Gastroesophageal sphincter (tissue), 4 donors: ENCODE results near the gene TEX22. TPM values are rescaled to one million over a fixed set of nuclear protein-coding genes. Genes with fewer than 3 reads are reported as not detected.

Experiments used
- ATAC-seq: fragments of 150-250 bp; one replicate; pipeline ENCODE4 v1.9.1; 2016; ENCODE audit warnings: mild to moderate bottlenecking, moderate library complexity
- H3K27ac ChIP-seq, 4 donors: fragments of 200-600 bp; sonication (generic) in 3 of 4; 1 replicate in 3 of 4; 2 replicates in 1 of 4; pipeline ENCODE4 v1.5.1; 2016 to 2019
- H3K27me3 ChIP-seq: fragments of 200-600 bp; sonication (generic); one replicate; pipeline ENCODE4 v1.5.1; 2019
- H3K36me3 ChIP-seq, 2 donors: fragments of 200-600 bp; sonication (generic); one replicate each; pipeline ENCODE4 v1.5.1; 2019; ENCODE audit warnings: control low read depth in 1 of 2
- H3K4me1 ChIP-seq, 3 donors: fragments of 200-600 bp; sonication (generic); 1 replicate in 2 of 3; 2 replicates in 1 of 3; pipeline ENCODE4 v1.5.1; 2016 to 2019; ENCODE audit warnings: control low read depth in 2 of 3
- H3K4me3 ChIP-seq, 2 donors: fragments of 200-600 bp; sonication (generic); one replicate each; pipeline ENCODE4 v1.5.1; 2019; ENCODE audit warnings: mild to moderate bottlenecking in 1 of 2, moderate library complexity in 1 of 2
- H3K9me3 ChIP-seq, 3 donors: fragments of 200-600 bp; sonication (generic); one replicate each; pipeline ENCODE4 v1.5.1; 2017 to 2019; ENCODE audit warnings: control low read depth in 2 of 3
- CTCF ChIP-seq, 4 experiments: fragments of 200-600 bp in 2 of 4; fragments of 450-650 bp in 2 of 4; sonication (generic) in 1 of 4; IDR thresholded peaks; one replicate each; pipeline ENCODE4 v1.5.1; 2017 to 2019; ENCODE audit warnings: antibody characterized with exemption in 4 of 4, mild to moderate bottlenecking in 2 of 4, moderate library complexity in 2 of 4
- EP300 ChIP-seq: sonication (generic); formaldehyde crosslinking; IDR thresholded peaks from one replicate; pipeline ENCODE4 v1.6.1; 2017; ENCODE audit warnings: antibody characterized with exemption, mild to moderate bottlenecking
- POLR2A ChIP-seq, 2 donors: fragments of 450-650 bp; IDR thresholded peaks; one replicate each; pipeline ENCODE4 v1.6.1; 2017; ENCODE audit warnings: antibody characterized with exemption in 2 of 2, mild to moderate bottlenecking in 2 of 2, moderate library complexity in 1 of 2
- POLR2AphosphoS5 ChIP-seq: sonication (generic); formaldehyde crosslinking; IDR thresholded peaks from one replicate; pipeline ENCODE4 v1.6.1; 2017; ENCODE audit warnings: antibody characterized with exemption
- WGBS, 2 donors: methylation state at CpG; one replicate each; pipeline ENCODE4 v1.1.5; 2018; ENCODE audit warnings: low coverage in 1 of 2; 5-methylcytosine and 5-hydroxymethylcytosine counted together
- total RNA-seq, 4 donors: library from RNA; depleted of rRNA; stranded (reverse); fragments of >200 nt; gene quantifications; one replicate each; pipeline ENCODE4 v1.1.0, GENCODE V29; 2016

Gene TEX22
- total RNA-seq, 4 donors from 2014 or later, result 0.42 TPM; not detected in 3

GRCh38 chr14:105423488-105424195 lies 25.3 kb downstream of the TEX22 start:
- Histone ChIP-seq H3K4me1 (peaks cover 0 to 42% (median 29%) of the 10 kb centered on the region in 3 donors), H3K27ac (no peak overlapping the region), H3K36me3 (peaks cover 0 to 25% of the 10 kb centered on the region in 2 donors), H3K27me3 (no peaks in the 10 kb centered on the region), H3K4me3 (no peak overlapping the region), H3K9me3 (no peaks in the 10 kb centered on the region)
- ATAC-seq, result no peak
- TF ChIP-seq EP300 (no peak), CTCF (IDR thresholded peaks at IDR 0.05) (no peak), POLR2AphosphoS5 (no peak), POLR2A (IDR thresholded peaks at IDR 0.05) (no peak)
- 91 to 100% methylated on average over 4 to 7 of the region's 21 CpGs for WGBS, 2 donors

GRCh38 chr14:105424861-105425260 lies 26.5 kb downstream of the TEX22 start:
- Histone ChIP-seq H3K4me3 (no peak overlapping the region), H3K27me3 (no peaks in the 10 kb centered on the region), H3K4me1 (peaks cover 0 to 33% (median 22%) of the 10 kb centered on the region in 3 donors), H3K27ac (no peak overlapping the region), H3K9me3 (no peaks in the 10 kb centered on the region), H3K36me3 (peaks cover 0 to 25% of the 10 kb centered on the region in 2 donors)
- 100% methylated on average over 2 of the region's 12 CpGs; no CpG with 5 or more reads in 1 of the 2 donors for WGBS, 2 donors
- TF ChIP-seq EP300 (no peak), CTCF (IDR thresholded peaks at IDR 0.05) (no peak)
- ATAC-seq, result no peak

- TF ChIP-seq POLR2AphosphoS5, result no peak
- TF ChIP-seq CTCF (IDR thresholded peaks at IDR 0.05), result no peak
- no peak for TF ChIP-seq EP300
- no peak for TF ChIP-seq POLR2A (IDR thresholded peaks at IDR 0.05)
- no CpG with 5 or more reads among the region's 23 CpGs for WGBS, 2 donors
- no peak for ATAC-seq
Measured at GRCh38 chr14:105425823-105426247, 27.5 kb downstream of the TEX22 start.

GRCh38 chr14:105426416-105427130 lies 28.2 kb downstream of the TEX22 start:
- no peak overlapping the region for H3K4me3 ChIP-seq
- peaks cover 0 to 19% (median 11%) of the 10 kb centered on the region in 3 donors for H3K4me1 ChIP-seq
- WGBS, 2 donors, result 94 to 100% methylated on average over 1 to 11 of the region's 21 CpGs
- TF ChIP-seq CTCF (IDR thresholded peaks at IDR 0.05) (no peak), POLR2A (IDR thresholded peaks at IDR 0.05) (no peak)
- peaks cover 0 to 26% of the 10 kb centered on the region in 2 donors for H3K36me3 ChIP-seq
- H3K27me3 ChIP-seq, result no peaks in the 10 kb centered on the region
- H3K27ac ChIP-seq, result no peak overlapping the region
- peak; percentile 15 for ATAC-seq
- H3K9me3 ChIP-seq, result no peaks in the 10 kb centered on the region

More at GRCh38 chr14:105425823-105426247, 27.5 kb downstream of the TEX22 start:
- Histone ChIP-seq H3K27ac (no peak overlapping the region), H3K9me3 (no peaks in the 10 kb centered on the region), H3K4me1 (peaks cover 0 to 27% (median 19%) of the 10 kb centered on the region in 3 donors), H3K4me3 (no peak overlapping the region), H3K36me3 (peaks cover 0 to 25% of the 10 kb centered on the region in 2 donors), H3K27me3 (no peaks in the 10 kb centered on the region)
